Measurements from ENCODE around the gene SKP2.

DNA sequence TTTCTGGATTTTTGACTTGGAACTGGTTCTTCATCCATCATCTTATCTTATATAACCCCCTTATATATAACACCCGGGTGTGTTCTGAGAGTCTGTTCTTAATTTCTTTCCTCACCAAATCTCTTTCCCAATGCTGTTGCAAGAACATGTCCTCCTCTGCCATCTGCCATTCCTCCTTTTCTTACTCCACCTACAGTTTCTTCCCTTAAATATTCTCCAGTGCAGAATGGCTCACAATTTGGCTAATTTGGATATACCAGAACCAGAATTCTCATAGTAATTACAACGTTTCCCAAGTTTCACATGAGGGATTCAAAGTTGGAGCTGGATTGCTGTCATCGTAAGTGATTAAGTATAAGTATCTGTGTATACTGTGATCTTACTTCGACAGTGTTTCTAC is 28.0 kb downstream of the SKP2 start:
- TF ChIP-seq YY1 (IDR thresholded peaks at IDR 0.05; ENCODE audit: insufficient read depth, insufficient read length): no peak
- no peak for TF ChIP-seq ZNF274 (IDR thresholded peaks at IDR 0.05; ENCODE audit: low read depth, low read length)
- TF ChIP-seq SUZ12 (IDR thresholded peaks at IDR 0.05; ENCODE audit: extremely low read depth, insufficient read depth, insufficient read length): no peak

All from NT2/D1 (cell line).